Activated effector memory CD4-positive, alpha-beta T cell treated with Interleukin-2 at 50 U/mL for 16 hours (primary cell): Measurements from ENCODE around the gene ACE.

Experiments
- DNase-seq: peaks from one replicate; pipeline ENCODE4 v3.0.0-alpha.2; 2020

The ACE gene

DNA sequence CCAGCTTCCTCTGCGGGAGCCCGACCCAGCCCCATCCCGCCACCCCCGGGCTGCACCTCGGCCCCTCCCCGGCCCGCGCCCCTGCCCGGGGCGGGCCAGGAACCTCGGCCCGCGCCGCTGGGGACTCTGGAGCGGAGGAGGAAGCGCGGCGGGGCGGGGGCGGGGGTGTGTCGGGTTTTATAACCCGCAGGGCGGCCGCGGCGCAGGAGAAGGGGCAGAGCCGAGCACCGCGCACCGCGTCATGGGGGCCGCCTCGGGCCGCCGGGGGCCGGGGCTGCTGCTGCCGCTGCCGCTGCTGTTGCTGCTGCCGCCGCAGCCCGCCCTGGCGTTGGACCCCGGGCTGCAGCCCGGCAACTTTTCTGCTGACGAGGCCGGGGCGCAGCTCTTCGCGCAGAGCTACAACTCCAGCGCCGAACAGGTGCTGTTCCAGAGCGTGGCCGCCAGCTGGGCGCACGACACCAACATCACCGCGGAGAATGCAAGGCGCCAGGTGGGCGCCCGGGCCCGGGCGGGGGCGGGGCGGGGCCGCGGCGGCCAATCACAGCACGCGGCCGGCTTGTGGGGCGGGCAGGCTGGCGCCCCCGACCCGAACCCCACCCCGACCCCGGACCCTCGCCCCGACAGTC is at the start of gene ACE:
Gene ACE (plus strand): TSS at position 208 of the 626 bp plus-strand sequence. CDS start 34 bp downstream, at position 242.
- DNase-seq, result peak; percentile 41

DNA sequence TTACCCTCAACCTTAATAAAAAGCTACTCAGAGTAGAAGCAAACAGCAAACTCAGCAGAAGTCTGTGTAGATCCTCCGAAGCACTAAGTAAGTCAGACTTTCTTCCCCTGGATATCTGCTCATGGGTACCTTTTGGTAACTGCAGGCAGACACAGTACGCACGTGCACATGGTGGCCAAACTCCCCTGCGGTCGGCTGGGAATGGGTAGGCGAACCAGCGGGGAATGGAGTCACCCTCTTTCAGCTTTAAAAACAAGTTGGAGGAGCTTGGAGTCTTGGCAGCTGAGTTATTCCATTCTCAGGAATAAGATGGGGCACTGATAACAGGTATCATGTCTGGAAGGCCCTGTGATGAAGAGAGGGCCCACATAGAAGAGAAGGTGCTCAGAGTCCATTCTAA is 47.1 kb upstream of the ACE start:
- no peak for DNase-seq

DNA sequence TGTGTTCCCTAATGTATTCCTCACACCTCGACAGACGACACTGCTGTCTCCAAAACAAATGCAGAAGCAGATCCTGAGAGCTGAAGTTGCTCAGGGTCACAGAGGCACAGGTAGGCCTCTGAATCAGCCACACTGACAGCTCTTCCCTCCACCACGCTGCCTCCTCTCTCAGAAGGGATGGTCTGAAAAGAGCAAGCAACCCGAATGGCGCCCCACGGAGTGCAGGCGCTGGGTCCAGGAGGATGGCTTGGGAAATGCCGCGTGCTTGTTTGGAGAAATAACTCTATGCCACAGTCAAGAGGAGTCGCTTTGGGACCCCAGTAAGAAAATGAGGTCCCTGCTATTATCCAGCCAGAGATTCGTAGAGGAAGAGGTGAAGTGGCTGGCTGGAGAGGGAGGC is 46.6 kb upstream of the ACE start:
- no peak for DNase-seq

- no peak for DNase-seq
These were observed 45.3 kb upstream of the ACE start for GRCh38 chr17:63431618-63431938.

- DNase-seq, result no peak
These were observed 44.7 kb upstream of the ACE start for GRCh38 chr17:63431939-63432804.

DNA sequence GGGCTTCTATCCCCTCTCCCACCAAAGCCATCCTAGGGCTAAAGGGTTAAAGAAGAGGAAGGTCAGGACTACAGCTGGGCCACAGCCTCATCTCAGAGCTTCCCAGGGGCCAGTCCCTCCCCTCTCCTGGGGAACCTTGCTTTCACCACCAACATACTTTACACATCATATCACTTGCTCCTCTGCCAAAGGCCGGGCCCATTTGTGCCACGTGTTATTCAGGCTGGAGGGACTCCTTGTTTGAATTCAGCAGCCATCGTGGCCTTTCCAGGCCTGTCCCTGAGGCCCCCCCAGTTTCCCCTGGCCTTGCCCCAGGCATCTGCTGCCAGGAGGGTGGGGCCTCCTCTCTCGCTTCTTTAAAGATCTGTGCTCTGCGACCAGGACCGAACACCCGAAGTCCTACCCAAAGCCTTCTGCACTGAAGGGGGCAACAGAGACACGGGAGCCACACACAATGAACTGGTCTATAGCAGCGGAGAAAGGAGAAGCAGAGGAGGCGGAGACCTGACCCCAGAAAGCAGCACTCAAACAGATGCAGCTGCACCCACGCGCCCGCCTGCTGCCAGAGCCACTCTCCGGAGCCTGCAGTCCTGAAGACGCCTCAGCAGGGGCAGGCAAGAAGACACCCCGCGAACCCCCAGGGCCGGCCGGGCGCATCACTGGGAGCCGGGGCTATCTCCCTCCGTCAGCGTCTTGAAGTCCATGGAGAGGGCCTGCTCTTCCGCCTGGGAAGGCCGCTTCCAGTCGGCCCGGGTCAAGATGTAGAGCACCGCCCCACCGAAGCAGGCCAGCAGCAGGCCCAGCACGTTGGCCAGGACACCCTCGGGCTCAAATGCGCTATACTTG is 42.9 kb upstream of the ACE start:
- no peak for DNase-seq

DNA sequence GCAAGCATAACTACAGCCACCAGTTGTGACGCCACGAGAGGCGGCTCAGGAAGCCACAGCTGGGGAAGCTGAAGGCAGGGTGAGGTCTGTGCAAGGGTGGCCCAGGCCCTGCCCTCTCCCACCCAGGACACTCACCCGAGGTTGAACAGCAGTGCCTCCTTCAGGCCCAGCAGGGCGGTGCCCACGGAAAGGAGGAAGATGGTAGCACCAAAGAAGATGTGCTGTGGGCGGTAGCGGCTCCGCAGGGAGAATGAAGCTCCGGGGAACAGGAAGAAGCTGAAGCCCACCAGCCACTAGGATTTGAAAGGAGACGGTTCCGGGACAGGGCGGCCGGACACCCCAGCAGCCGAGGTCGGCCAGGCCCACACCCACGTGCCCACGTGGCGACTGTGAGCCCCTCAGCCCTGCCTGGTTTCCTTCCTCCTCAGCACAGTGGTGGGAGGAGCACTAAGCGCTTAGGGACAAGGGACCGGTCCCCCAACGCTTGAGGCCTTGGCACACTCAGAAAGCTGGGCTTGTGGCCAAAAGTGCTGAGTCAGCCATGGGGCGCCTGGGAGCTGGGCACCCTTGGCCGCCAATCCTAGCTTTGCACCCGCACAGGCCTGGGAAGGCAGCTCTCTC is 41.8 kb upstream of the ACE start:
- DNase-seq, result peak; percentile 44

DNA sequence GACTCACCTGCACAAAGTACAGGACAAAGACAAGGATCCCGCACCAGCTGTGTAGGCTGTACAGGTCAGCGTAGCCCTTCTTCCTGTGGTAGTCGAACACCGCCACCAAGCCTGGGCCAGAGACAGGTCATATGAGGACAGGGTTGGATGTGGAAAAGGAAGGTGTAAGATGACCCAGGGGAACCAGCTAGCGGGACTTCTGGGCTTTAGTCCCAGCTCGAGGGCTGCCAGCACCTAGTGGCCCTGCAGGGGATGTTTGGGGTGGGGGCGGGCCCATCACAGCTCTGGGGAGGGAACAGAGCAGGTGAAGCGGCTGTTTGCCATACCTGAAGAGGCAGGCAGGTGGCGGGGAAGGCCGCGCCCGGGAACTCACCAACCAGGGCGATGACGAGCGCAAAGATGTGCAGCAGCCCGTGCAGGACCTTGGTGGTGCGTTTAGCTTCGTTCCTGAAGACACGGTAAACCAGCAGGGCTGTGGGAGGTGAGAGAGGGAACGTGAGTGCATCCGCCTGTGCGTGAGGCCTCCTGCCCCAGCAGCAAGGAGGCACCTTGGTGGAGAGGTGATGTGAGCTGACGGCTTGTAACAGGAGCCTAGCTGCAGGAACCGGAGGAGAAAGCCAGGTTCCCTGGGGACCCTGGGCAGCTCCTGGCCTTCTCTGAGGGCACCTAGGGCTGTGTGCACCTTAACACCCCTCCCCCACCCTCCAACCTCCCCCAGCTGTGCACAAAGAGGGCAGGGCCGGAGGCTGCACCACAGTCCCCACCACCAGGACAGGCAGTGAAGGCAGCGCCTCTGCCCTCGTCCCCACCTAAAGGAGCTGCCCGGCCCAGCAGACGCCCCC is 41.0 kb upstream of the ACE start:
- DNase-seq, result no peak

DNA sequence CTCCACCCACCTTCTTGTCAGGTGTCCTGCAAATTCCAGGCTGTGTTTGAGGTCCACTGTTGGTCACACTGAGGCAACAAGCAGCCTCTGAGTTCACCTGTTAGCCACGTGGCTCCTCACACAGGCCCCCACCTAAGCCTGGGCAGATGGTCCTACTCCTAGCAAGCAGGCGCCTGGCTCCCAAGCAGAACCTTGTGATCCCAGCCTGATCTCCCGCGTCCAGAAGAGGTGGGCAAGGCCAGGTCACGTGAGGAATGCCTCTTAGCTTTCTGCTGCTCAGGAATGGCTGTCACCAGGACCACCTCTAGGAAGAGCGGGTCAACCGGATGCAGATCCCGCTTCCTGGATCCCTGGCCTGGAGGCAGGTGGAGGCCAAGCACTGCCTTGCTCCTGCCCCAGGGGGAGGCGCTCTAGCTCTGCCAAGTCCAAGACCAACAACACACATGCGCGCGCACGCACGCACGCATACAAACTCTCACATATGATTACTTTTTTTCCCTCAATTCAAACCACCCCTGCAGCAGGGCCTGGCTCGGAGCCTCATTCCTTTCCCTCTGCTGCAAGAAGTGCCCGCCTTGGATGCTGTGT is 40.2 kb upstream of the ACE start:
- DNase-seq, result no peak

GRCh38 chr17:63437287-63438091 is 39.4 kb upstream of the ACE start:
- DNase-seq, result no peak

- DNase-seq, result no peak
These were observed 38.5 kb upstream of the ACE start for GRCh38 chr17:63438092-63439051.

DNA sequence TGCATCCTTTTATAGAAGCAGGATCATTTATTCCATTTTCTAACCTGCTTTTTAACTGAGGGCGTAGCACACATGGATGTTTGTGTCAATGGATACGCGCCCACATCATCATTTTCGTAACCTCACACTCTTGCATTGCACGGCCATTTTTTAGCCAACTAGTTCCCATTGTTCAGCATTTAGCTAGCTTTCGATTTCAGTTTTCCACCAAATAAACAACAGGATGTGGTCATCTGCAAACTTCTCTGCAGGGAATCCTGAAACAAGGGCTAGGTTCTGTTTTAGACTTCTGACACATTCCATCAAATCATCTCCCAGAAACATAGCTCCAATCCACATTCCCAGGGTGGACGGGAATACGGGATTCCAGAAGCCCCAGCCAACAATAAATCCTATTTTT is 37.2 kb upstream of the ACE start:
- no peak for DNase-seq

GRCh38 chr17:63440127-63440769 is 36.6 kb upstream of the ACE start:
- DNase-seq, result peak; percentile 55

- DNase-seq, result no peak
These were observed 36.0 kb upstream of the ACE start for GRCh38 chr17:63440770-63441335.

DNA sequence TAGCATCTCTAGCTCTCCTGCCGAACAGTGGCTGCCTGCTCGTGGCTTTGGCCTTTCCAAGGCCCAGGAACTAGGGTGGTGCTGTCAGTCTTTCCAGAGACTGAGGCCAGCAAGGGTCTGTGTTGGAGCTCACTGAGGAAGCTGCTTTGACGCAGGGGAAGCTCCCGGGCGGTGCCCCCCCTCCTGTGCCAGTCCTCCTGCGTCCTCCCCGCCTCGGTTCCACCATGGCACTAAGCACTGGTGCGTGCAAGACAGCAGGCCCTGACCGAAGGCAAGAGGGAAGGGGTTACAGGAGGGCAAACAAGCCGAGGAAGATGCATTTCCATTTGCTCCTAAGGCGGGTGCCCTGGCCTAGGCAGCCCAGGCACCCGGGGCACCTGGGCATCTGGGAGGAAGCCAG is 35.2 kb upstream of the ACE start:
- DNase-seq, result no peak

DNA sequence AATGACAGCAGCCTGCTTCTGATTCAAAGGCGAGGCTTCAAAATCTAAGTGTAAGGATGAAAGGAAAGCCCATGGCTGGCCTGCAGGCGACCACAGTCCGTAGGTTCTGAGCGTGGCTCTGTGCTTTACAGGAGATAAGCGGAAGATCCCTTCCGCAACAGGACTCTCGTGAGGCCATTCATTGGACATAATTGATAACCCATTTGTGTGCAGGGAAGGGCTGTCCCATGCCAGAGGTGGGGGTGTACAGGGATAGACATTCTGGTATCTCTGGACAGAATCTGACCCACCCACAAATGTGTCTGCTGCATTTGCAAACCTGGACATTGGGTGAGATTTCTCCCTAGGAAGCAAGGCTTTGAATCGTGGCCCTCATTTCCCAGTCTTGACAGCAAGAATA is 34.8 kb upstream of the ACE start:
- DNase-seq, result no peak

DNA sequence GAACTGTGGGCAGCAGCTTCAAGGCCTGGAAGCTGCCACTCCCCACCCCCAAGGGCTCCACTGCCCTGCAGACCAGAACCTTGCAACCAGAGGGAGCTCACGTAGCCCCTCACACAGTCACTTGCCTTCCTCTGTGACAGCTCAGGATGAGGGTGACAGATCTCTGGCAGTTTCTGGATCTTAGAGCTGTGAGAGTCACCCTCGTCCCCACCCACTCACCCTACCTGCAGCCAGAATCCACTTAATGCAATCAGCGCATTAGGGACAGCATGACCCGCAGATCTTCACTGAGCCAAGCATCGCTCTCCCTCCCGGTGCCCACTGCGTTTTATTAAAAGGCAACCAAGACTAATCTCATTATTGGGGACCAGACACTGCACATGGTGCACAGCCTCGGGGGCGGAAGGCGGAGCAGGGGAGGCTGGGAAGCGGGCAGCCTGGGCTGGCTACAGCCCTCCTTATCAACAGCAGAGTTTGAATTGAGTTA is 34.3 kb upstream of the ACE start:
- DNase-seq, result no peak

DNA sequence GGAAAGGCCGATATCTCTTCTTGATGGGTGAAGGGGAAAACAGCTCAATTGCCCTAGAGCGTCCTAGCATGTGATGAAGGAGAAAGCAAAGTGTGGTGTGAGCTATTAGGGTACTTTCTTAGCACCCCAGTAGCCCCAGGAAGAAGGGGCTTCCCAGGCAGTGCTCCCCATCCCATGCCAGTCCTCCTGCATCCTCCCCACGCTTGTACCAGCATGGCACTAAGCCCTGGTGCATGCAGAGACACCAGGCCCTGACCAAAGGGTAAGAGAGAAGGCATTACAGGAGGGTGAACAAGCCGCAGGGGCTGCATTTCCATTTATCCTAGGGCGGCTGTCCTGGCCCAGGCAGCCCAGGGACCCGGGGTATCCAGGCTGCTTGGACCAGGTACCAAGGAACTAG is 33.8 kb upstream of the ACE start:
- no peak for DNase-seq

DNA sequence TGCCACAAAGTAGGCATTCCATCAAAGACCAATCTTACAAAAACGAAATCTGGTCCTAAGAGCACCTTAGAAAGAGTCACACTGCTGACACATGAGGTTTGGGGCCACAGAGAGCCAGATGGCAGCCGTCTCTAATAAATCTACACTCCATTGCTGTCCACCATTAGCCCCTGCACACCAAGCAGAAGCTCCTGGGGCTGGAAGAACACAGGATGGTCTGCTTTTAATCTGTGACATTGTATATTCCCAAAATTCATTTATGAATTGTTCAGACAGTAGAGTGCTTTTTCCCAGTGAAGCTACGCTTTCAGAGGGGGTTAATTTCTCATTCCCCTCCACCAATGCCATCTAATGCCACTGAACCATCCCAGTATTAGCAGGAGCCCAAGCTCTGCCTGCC is 32.4 kb upstream of the ACE start:
- DNase-seq, result no peak
